GM19351 (cell line): ENCODE measurements around the gene ST14.

ENCODE experiments used
- ATAC-seq: cut with Tn5 transposase; IDR thresholded peaks from one replicate; pipeline ENCODE4 v1.9.1; 2021; ENCODE audit warnings: mild to moderate bottlenecking, moderate library complexity; ENCODE audit not compliant: unreplicated experiment

Gene ST14

DNA sequence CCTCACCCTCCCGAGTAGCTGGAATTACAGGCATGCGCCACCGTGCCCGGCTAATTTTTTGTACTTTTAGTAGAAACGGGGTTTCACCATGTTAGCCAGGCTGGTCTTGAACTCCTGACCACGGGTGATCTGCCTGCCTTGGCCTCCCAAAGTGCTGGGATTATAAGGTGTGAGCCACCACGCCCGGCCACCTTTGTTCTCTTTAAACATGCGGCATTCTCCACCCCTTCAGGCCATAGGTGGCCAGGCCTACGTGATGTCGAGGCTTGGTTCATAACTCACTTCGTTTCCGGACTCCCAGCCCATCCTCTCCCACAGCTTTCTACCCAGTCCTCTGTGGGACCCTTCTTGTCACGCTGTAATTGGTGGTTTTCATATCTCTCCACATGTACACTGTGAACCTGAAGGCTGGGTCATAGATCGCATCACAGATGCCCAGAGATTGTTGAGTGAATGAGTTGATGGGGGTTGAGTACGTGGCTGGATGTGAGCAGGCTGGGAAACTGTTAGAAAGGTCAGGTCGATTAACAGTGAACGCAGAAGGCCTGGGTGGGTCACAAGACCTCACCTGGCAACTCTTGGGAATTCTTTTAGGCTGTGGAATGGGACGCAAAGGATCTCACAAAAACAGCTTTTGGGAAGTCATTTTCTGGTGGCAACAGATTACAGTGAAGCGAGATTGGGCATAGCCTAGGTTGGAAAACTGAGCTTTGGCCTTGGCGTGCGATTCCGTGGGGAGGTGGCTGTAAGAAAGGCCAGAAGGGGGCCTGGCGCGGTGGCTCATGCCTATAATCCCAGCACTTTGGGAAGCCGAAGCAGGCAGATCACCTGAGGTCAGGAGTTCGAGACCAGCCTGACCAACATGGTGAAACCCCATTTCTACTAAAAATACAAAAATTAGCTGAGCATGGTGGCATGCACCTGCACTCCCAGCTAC is 44.5 kb downstream of the ST14 start:
- ATAC-seq: no peak

DNA sequence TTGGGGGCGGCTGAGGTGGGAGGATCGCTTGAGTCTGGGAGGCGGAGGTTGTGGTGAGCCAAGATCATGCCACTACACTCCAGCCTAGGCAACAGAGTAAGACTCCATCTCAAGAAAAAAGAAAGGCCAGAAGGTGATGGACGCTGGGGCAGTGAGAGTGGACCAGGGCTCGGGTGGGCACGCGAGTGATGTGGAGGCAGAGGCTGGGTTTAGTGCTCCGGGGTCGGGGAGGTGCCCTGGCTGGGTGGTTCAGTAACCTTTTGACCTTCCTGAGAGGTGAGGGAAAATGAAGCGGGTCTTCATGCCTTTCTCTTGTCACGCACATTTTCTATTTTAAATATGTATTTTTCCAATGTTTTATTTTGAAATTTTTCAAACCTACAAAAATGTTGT is 45.1 kb downstream of the ST14 start:
- ATAC-seq: no peak

DNA sequence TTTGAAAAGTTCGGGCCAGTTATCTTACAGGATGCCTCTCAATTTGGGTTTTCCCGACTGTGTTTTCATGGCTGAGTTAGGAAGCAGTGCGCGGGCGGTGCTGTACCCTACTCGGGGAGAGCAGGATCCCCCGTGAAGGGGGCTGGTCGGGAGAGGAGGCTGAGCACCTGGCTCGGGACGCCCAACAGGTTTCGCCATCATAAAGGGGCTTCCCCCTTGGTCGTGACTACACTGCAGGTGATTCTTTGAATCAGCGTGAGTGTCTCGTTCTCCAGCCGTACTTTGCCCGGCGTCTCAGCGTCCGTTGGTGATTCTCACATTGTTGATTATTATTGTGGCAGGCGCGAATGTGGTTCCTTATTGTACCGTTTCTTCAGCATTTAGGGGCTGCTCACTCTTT is 46.6 kb downstream of the ST14 start:
- ATAC-seq: no peak

DNA sequence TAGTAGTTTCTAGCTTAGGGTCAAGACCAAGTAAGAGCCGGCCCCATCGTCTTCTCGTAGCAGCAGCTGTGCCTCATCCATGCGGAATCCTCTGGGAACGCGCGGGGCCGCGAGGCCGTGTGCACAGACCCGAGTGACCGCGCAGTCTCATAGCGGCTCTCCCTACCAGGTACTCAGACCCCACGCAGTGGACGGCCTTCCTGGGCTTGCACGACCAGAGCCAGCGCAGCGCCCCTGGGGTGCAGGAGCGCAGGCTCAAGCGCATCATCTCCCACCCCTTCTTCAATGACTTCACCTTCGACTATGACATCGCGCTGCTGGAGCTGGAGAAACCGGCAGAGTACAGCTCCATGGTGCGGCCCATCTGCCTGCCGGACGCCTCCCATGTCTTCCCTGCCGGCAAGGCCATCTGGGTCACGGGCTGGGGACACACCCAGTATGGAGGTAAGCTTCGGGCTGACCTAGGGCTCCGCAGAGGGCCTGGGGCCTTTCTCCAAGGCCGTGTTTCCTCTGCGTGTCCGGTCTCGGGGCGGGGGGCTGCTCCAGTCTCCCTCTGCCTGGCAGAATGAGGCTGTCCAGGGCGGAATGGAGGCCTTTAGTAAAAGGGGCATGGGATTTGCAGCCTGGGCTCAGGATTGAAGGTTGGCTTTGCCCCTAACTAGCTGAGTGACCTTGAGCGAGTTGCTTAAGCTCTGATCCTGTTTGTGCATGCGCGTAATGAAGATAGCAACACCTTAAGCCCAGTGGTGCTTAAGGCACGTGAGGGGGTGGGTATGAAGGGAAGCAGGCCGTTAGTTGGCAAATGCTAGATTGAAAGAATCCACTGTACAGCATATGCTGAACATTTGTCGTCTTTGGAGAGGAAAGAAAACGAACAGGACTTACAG is 48.9 kb downstream of the ST14 start:
- ATAC-seq: no peak

DNA sequence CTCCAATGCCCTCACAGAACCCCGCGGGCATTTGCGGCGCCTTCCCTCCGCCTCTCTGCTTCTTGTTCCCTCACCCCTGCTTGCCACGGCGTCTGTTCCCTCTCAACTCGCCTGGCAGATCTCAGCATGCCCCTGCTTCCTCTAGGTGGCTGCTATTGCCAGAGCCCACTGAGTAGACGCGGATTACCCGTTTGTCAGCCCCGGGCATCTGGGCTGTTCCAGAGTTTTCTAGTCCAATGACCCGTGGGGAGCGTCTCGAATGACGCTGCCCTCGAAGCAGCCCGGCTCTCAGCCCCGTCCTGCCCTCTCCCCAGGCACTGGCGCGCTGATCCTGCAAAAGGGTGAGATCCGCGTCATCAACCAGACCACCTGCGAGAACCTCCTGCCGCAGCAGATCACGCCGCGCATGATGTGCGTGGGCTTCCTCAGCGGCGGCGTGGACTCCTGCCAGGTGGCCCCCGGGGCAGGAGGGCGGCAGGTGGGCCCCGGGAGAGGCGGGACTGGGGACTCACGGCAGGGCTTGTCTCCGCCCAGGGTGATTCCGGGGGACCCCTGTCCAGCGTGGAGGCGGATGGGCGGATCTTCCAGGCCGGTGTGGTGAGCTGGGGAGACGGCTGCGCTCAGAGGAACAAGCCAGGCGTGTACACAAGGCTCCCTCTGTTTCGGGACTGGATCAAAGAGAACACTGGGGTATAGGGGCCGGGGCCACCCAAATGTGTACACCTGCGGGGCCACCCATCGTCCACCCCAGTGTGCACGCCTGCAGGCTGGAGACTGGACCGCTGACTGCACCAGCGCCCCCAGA is 49.7 kb downstream of the ST14 start:
- ATAC-seq: no peak

DNA sequence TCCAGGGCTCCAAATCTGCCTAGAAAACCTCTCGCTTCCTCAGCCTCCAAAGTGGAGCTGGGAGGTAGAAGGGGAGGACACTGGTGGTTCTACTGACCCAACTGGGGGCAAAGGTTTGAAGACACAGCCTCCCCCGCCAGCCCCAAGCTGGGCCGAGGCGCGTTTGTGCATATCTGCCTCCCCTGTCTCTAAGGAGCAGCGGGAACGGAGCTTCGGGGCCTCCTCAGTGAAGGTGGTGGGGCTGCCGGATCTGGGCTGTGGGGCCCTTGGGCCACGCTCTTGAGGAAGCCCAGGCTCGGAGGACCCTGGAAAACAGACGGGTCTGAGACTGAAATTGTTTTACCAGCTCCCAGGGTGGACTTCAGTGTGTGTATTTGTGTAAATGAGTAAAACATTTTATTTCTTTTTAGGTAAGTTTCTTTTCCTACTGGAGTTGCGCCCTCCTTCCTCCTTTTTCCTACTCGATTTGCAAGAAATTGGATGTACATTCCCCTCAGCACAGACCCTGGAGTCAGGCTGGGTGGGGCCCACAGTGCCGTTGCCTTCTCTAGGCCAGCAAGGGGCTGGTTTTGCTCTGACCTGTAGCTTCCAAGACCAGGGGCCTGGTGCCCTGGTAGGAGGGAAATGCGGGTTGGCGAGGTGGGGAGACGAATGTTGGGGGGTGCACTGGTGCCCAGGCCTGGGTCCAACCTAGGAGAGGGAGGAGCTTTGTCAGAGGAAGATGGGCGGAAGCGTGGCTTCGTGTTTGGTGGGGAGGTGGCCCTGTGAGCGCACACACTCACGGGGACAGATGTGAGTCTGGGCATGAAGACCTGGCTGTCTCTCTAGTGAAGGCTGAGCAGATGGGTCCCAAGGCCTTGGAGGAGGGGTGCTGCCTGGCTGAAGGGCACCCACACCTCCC is 50.6 kb downstream of the ST14 start:
- ATAC-seq: no peak

DNA sequence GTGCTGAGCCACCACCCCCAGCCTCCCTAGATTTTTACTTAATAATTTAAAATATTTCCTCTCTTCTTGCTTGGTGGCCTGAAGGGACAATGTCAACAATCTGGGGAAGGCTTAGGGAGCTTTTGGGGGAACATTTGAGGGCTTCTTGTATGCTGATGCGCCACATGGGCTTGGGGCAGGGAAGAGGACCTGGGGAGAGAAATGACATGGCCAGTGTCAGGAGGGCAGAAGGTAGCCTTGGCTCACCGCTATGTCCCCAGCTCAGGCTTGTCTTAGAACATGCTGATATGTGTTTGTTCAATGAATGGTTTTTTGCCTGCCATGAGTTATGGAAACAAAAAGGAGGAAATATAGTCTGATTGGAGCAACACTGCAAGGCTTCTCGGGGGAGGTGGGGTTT is 51.6 kb downstream of the ST14 start:
- ATAC-seq: no peak

DNA sequence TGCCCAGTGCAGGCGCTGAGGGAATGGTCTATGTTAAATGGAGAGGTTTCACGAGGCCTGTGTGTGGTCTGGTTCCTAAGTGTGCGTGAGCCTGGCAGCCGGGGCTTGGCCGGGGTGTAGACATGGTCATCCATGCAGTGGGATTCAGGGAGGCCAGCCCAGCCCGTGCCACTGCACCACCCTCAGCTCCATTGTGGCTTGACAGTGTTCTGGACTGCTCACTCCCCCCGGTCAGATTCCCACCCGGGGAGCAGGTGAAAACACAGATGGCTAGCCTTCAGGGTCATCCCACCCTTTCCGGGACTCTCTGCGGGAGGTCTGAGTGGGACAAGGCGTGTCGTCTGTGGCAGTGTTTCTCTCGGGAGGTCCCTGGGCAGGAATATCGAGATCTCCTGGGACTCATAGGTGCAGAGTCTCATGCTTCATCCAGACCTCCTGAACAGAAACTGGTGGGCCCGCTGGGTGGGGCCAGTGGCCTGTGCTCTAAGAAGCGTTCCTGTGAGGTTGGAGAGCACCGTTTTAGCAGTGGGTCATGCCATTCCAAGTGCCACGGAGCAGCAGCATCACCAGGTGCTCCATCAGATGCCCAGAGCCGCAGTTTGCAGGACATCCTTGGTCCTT is 52.3 kb downstream of the ST14 start:
- ATAC-seq: no peak

DNA sequence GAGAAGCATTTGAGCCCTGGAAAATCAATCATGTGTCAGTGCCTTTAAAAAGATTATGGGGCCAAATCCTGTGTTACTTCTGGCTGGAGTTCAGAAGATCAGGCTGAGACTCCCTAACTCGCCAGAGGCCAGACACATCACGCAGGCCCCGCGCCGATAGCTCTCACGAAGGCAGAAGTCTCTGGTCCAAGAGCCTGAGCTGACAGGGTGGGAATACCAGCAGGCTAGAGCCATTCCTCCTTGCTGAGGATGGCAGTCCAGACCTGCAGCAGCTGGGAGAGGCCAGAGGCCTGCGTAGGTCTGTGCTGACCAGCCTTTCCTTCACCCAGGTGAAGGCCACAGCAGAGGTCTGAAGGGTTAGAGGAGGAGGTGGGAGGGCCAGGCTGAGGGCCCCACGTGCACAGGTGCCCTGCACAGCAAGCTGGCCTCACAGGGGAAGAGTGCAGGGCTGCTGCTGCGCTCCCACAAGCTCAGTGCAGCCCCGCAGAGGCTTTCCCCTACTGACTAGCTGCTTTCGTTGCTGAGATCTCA is 52.9 kb downstream of the ST14 start:
- ATAC-seq: peak; percentile 10

DNA sequence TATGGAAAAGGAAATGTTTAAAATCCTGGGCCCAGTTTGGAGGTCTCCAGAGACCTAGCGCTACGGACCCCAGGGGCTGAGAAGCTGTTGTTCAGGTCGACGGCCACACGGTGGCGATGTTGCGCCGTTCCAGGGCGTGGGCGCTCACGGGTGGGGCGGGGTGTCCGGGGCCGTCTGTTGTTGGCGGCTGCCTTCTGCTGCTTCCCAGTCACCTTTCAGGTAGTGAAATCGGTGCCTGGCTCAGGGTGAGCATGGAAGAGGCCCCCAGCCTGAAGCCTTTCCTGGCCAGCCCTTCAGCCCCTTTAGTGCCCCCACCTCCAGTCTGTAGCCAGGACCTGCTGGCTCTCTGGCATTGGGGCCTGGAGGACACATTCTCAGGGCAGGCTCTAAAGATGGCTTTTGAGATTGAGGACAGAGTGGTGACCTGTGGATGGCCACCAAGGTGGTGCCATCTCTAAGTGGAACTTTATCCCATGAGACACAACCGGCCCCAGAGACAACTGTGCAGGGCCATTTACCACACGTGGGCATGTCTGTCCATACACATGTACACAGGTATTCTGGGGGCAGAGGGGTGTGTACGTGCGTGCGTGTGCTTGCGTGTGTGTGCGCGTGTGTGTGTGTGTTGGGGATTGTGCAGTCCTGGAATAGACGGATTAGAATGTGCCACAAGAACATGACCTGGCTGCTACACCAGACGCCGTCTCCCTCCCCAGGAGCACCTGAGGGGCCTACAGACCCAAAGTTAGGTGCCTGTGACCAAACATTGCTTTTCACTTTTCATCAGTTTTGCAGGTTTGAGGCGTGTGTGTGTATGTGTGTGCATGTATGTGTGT is 53.8 kb downstream of the ST14 start:
- peak; percentile 76 for ATAC-seq

DNA sequence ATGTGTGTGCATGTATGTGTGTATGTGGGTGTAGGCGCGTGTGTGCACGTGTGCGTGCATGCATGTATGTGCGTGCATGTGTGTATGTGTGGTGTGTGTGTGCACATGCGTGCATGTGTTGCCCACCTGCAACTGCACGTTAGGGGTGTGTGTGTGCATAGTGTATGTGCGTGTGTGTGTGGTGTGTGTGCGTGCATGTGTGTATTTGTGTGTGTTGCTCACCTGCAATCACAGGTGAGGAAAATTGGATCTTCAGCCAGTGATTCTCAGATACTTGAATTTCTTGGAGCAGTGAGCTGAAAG is 54.3 kb downstream of the ST14 start:
- ATAC-seq: no peak

DNA sequence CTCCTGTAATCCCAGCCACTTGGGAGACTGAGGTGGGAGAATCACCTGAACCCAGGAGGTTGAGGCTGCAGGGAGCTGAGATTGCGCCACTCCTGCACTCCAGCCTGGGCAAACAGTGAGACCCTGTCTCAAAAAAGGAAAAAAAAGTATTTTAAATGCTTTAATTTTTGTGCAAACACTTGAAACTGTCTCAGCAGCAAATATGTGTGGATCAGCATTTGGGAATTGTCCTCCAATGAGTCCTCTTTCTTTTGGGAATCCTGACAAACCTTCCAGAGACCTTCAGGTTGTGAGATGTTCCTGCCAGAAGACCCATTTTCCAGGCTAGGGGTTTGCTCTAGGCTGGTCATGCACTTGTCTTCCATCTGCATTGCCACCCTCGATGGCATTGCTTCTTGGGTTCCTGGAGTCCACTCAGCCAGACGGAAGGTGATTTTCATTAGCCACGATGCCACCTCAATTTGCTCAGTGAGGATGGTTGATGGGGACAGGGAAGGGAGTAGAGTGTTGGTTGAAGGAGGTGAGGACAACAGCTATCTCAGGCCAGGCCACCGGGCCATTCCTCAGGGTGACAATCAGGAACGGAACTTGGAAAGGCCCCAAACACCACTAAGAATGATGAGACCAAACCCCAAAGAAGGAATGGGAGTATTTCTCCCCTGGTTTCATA is 55.4 kb downstream of the ST14 start:
- ATAC-seq: no peak

DNA sequence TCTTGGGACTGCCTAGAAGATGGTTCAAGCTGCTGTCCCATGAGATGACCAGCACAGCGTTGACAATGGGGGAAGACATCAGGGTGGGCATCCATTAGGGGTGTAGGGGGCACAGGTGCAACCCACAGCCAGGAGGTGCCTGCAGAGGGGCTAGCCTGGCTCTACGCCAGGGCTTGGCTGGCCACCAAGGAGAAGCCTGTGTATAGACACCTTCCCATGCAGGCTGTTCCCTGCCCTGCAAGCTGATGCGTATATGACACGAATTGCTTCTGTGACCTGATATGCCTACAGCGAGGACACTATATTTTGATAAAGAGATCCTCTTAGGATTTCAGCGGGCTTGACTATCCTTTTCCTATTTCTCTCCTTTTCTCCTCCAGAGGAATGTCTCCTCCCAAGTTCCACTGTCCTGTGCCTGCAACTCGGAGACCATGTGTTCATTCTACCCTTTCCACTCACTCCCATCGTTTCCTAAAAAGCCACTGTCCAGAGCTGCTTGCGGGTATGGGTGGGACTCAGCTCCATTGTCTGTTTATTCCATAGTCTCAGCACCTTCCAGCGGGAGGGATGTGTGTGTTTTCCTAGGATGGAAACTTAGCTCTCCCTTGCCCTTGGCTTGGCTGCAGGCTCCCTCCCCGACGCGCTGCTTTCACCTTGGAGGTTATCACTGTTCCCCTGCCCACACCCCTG is 56.1 kb downstream of the ST14 start:
- ATAC-seq: no peak

DNA sequence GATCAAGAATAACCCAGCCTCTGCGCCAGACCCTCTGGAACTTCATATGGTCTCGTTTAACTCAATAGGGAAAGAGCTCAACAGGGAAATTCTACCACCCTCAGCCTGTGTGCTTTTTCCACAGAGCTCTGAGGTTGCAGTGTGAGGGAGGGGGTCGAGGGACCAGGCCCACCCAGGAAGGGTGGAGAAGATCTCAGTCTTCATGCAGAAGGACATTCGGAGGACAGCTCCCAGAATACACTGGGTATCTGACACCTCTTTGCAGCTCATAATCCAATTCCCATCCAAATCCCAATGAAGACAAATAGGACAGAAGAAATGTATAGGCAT is 56.6 kb downstream of the ST14 start:
- no peak for ATAC-seq

DNA sequence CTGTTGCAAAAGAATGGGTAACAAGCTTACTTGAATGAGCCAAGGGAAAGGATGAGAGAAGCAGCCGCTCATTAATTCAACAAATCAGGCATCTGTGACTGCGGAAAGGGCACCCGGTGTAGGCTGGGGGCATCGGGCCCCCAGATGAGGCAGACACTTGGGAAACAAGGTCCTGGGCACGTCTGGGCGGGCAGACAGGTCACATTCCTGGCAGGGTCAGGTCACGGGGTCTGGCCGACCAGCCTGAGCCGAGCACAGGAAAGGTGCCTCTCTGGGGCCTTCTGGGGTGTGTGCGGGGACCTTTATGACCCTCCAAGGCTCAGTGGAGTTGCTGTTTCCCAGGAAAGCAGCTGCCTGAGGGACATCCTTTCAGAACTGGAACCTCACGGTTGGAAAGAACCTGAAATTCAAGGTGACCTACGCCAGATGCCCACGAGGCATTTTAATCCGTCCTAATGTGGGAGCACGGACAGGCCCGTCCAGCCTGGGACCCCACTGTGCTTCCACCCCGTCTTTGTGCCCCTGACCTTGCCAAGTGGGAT is 57.1 kb downstream of the ST14 start:
- ATAC-seq: no peak

DNA sequence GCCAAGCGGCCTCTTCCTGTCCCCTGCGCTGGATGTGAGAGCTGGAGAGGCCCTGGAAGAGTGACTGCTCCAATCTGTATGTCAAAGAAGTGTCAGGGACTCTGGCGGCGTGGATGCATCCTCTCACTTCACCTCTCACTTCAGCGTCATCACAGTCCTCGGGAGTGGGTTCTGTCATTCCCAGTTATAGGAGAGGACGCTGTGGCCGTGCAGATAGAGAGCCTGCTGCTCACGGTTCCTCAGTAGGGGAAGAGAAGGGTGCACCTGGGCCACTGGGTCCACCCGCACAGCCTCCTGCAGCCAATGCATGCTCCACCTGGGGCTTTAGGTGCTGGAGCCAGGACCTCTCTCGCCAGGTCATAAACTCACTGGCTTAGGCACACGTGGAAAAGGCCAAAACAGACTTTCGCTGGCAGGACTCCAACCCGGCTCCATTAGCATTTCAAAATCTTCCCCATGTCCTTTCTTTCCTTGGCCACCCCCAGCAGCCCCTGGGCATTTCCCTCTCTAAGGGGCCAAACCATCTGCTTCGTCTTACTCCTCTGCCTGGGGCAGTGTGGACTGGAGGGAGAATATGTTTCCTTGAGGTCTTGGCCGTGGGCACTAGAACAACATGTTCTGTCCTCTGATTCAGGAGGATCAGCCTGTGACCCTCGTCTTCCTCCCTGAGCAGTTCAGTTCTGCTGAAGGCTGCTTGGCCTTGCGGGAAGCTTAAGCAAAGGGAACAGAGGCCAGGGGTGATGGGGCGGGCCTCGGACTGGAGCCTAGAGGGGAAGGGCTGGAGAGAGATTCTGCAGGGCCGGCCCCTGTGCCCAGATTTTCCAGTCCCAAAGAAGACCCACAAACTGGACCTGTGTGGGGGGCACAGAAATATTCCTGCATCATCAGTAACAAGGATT is 57.8 kb downstream of the ST14 start:
- ATAC-seq: no peak
